MM.1S (cell line): ENCODE data around the gene AMPH.

ENCODE experiments used
- DNase-seq: peaks from one replicate; pipeline ENCODE4 v3.0.0-alpha.2; 2015
- H2AFZ ChIP-seq: fragments of 300-600 bp; sonication (generic); 2 replicates; pipeline ENCODE4 v1.6.0; 2016; ENCODE audit warnings: antibody characterized with exemption, low read length
- H3F3A ChIP-seq: fragments of 300-600 bp; sonication (generic); 2 replicates; pipeline ENCODE4 v1.6.1; 2016; ENCODE audit warnings: mild to moderate bottlenecking, antibody characterized with exemption, low read length, moderate library complexity, mixed read lengths; ENCODE audit not compliant: insufficient read depth
- H3K27ac ChIP-seq: fragments of 300-600 bp; sonication (generic); 2 replicates; pipeline ENCODE4 v1.5.1; 2016; ENCODE audit warnings: mild to moderate bottlenecking, low read length
- H3K27me3 ChIP-seq: fragments of 300-600 bp; sonication (generic); replicated peaks from 2 replicates; pipeline ENCODE4 v1.6.0; 2016; ENCODE audit warnings: low read length; ENCODE audit not compliant: insufficient read depth
- H3K36me3 ChIP-seq: fragments of 300-600 bp; sonication (generic); replicated peaks from 2 replicates; pipeline ENCODE4 v1.6.1; 2016; ENCODE audit warnings: mild to moderate bottlenecking, low read length, mixed read lengths; ENCODE audit not compliant: insufficient read depth
- H3K4me1 ChIP-seq: fragments of 300-600 bp; sonication (generic); 2 replicates; pipeline ENCODE4 v1.6.1; 2016; ENCODE audit warnings: low read length, mixed read lengths
- H3K4me2 ChIP-seq: fragments of 300-600 bp; sonication (generic); 2 replicates; pipeline ENCODE4 v1.6.0; 2016; ENCODE audit warnings: low read depth, low read length
- H3K4me3 ChIP-seq: fragments of 300-600 bp; sonication (generic); 2 replicates; pipeline ENCODE4 v1.5.1; 2016; ENCODE audit warnings: low read length, mixed read lengths
- H3K79me2 ChIP-seq: fragments of 300-600 bp; sonication (generic); 2 replicates; pipeline ENCODE4 v1.6.1; 2016; ENCODE audit warnings: mixed run types, low read length, mixed read lengths
- H3K9ac ChIP-seq: fragments of 300-600 bp; sonication (generic); 2 replicates; pipeline ENCODE4 v1.6.1; 2016; ENCODE audit warnings: low read length, mixed read lengths
- H3K9me2 ChIP-seq: fragments of 300-600 bp; sonication (generic); replicated peaks from 2 replicates; pipeline ENCODE4 v1.6.1; 2016; ENCODE audit warnings: mild to moderate bottlenecking, low read length, mixed read lengths; ENCODE audit not compliant: insufficient read depth
- H3K9me3 ChIP-seq: fragments of 300-600 bp; sonication (generic); replicated peaks from 2 replicates; pipeline ENCODE4 v1.6.1; 2016; ENCODE audit warnings: mild to moderate bottlenecking, low read length, mixed read lengths; ENCODE audit not compliant: insufficient read depth
- H4K20me1 ChIP-seq: fragments of 300-600 bp; sonication (generic); 2 replicates; pipeline ENCODE4 v1.6.1; 2016; ENCODE audit warnings: mild to moderate bottlenecking, low read length, moderate library complexity, mixed read lengths; ENCODE audit not compliant: insufficient read depth
- EZH2 ChIP-seq: fragments of 300-600 bp; sonication (generic); optimal IDR thresholded peaks from 2 replicates; pipeline ENCODE3; 2017; ENCODE audit warnings: low read depth, mild to moderate bottlenecking, antibody characterized with exemption, low read length, mixed read lengths
- EZH2phosphoT487 ChIP-seq: fragments of 300-600 bp; sonication (generic); IDR thresholded peaks from 2 replicates; pipeline ENCODE4 v1.6.1; 2018; ENCODE audit warnings: antibody characterized with exemption, low read length
- TF ChIP-seq, protein P1 (sequence below): fragments of 300-600 bp; sonication (generic); IDR thresholded peaks from 2 replicates; pipeline ENCODE4 v1.5.1; 2016; ENCODE audit warnings: antibody characterized with exemption, low read length, mixed read lengths

AMPH gene

DNA sequence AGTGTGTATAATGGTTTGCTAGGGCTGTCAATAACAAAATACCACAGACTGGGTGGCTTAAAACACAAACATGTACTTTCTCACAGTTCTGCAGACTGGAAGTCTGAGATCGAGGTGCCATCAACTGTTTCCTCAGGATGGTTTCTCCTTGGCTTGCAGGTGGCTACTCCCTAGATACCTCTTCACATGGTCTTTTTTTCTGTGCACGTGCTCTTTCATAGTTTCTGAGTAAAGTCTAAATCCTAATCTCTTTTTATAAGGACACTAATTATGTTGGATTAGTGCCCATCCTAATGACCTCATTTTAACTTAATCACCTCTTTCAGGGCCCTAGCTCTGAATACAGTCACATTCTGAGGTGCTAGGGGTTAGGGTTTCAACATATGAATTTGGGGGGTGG is 65.9 kb downstream of the AMPH start:
- no peaks in the 10 kb centered on the region for H3K9me3 ChIP-seq
- TF ChIP-seq, protein P1, sequence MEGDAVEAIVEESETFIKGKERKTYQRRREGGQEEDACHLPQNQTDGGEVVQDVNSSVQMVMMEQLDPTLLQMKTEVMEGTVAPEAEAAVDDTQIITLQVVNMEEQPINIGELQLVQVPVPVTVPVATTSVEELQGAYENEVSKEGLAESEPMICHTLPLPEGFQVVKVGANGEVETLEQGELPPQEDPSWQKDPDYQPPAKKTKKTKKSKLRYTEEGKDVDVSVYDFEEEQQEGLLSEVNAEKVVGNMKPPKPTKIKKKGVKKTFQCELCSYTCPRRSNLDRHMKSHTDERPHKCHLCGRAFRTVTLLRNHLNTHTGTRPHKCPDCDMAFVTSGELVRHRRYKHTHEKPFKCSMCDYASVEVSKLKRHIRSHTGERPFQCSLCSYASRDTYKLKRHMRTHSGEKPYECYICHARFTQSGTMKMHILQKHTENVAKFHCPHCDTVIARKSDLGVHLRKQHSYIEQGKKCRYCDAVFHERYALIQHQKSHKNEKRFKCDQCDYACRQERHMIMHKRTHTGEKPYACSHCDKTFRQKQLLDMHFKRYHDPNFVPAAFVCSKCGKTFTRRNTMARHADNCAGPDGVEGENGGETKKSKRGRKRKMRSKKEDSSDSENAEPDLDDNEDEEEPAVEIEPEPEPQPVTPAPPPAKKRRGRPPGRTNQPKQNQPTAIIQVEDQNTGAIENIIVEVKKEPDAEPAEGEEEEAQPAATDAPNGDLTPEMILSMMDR: no peak
- TF ChIP-seq EZH2: no peak
- TF ChIP-seq EZH2phosphoT487: no peak
- H3K4me2 ChIP-seq: no peak overlapping the region

GRCh38 chr7:38563741-38564140 is 67.4 kb downstream of the AMPH start:
- Histone ChIP-seq H3K79me2 (no peaks in the 10 kb centered on the region), H3K27ac (no peak overlapping the region), H3K4me2 (no peak overlapping the region), H3K9me3 (no peaks in the 10 kb centered on the region), H3K27me3 (no peaks in the 10 kb centered on the region), H4K20me1 (no peaks in the 10 kb centered on the region), H3K9me2 (no peaks in the 10 kb centered on the region), H3K4me1 (no peaks in the 10 kb centered on the region), H3F3A (no peaks in the 10 kb centered on the region), H3K9ac (no peak overlapping the region), H3K4me3 (no peak overlapping the region), H3K36me3 (no peaks in the 10 kb centered on the region), H2AFZ (no peak overlapping the region)
- DNase-seq: no peak
- no peak for TF ChIP-seq EZH2
- no peak for TF ChIP-seq EZH2phosphoT487
- TF ChIP-seq, protein P1: no peak

More for the DNA sequence above, 65.9 kb downstream of the AMPH start:
- H3K4me1 ChIP-seq: no peaks in the 10 kb centered on the region
- no peak overlapping the region for H3K4me3 ChIP-seq
- no peaks in the 10 kb centered on the region for H3K79me2 ChIP-seq
- H3K9ac ChIP-seq: no peak overlapping the region
- H3F3A ChIP-seq: no peaks in the 10 kb centered on the region
- no peak overlapping the region for H3K27ac ChIP-seq
- DNase-seq: no peak
- no peaks in the 10 kb centered on the region for H3K36me3 ChIP-seq
- no peak overlapping the region for H2AFZ ChIP-seq
- H3K27me3 ChIP-seq: no peaks in the 10 kb centered on the region
- H3K9me2 ChIP-seq: no peaks in the 10 kb centered on the region
- no peaks in the 10 kb centered on the region for H4K20me1 ChIP-seq

DNA sequence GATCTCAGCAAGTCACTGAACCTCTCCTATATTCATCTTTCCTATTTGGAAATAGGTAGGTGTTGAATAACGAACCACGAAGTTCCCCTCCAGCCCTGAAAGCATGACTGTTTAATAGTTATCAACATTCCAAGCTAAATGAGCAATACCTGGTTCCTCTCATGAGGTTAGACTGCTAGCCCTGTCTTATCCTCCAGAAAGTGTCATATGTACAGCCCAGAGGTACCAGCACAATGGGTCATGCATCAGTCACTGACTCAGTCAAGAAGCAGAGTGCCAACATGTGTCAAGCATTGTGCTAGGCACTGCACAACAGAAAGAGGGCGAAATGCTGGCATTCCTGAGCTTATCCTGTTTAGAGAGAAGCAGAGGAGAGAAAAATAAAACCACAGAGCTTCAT is 70.0 kb downstream of the AMPH start:
- H3K4me2 ChIP-seq: no peak overlapping the region

GRCh38 chr7:38558761-38559345 is 72.3 kb downstream of the AMPH start:
- no peak for DNase-seq
- H3F3A ChIP-seq: no peaks in the 10 kb centered on the region
- no peaks in the 10 kb centered on the region for H3K27me3 ChIP-seq
- no peaks in the 10 kb centered on the region for H3K79me2 ChIP-seq
- no peaks in the 10 kb centered on the region for H3K36me3 ChIP-seq
- H3K4me2 ChIP-seq: no peak overlapping the region
- H2AFZ ChIP-seq: no peak overlapping the region
- H3K27ac ChIP-seq: no peak overlapping the region
- TF ChIP-seq EZH2phosphoT487: no peak
- TF ChIP-seq, protein P1: no peak
- TF ChIP-seq EZH2: no peak
- H4K20me1 ChIP-seq: no peaks in the 10 kb centered on the region
- no peak overlapping the region for H3K9ac ChIP-seq
- no peaks in the 10 kb centered on the region for H3K9me2 ChIP-seq
- H3K9me3 ChIP-seq: no peaks in the 10 kb centered on the region
- no peak overlapping the region for H3K4me3 ChIP-seq
- no peaks in the 10 kb centered on the region for H3K4me1 ChIP-seq

More for the DNA sequence above, 70.0 kb downstream of the AMPH start:
- Histone ChIP-seq H3K36me3 (no peaks in the 10 kb centered on the region), H3K27ac (no peak overlapping the region), H3K79me2 (no peaks in the 10 kb centered on the region), H3F3A (no peaks in the 10 kb centered on the region), H3K9ac (no peak overlapping the region), H4K20me1 (no peaks in the 10 kb centered on the region), H3K4me1 (no peaks in the 10 kb centered on the region), H3K27me3 (no peaks in the 10 kb centered on the region), H3K9me2 (no peaks in the 10 kb centered on the region), H3K4me3 (no peak overlapping the region), H2AFZ (no peak overlapping the region), H3K9me3 (no peaks in the 10 kb centered on the region)
- no peak for DNase-seq
- TF ChIP-seq EZH2: no peak
- TF ChIP-seq EZH2phosphoT487: no peak
